Right lobe of liver (tissue), 4 donors: ENCODE measurements around the gene CAMK2N1.

ENCODE experiments used
- CTCF ChIP-seq, 4 donors: fragments of 200-600 bp in 3 of 4; fragments of 450-650 bp in 1 of 4; IDR thresholded peaks; one replicate each; pipeline versions ENCODE4 v1.5.1 to v1.8.0; 2016 to 2022; ENCODE audit warnings: antibody characterized with exemption in 4 of 4, mild to moderate bottlenecking in 2 of 4
- POLR2A ChIP-seq: fragments of 450-650 bp; IDR thresholded peaks from one replicate; pipeline ENCODE4 v1.6.1; 2017; ENCODE audit warnings: antibody characterized with exemption, mild to moderate bottlenecking
- donor health status: DM: no; HTN: no; CAD: no.
- donor health status: DM: no; HTN: no; CAD: no.
- donor health status: DM: no; HTN: yes; CAD: no.

DNA sequence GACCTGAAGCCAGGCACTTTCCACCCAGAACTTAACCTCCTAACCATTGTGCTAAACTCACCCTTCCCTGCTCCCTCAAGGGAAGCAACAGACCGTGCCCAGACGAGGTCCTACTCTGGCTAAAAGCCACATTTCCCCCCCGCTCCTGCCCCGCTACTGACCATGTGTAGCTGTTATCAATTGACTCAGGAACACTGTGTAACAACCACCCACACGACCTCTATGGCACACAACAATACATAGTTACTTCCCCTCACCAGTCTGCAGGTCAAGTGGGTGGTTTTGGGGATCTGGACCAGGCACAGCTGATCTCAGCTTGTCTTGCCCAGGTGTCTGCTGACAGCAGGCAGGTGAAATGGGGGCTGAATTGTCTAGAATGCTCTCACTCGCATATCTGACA, 40.1 kb downstream of the CAMK2N1 start:
- TF ChIP-seq POLR2A = no peak
- no peak for TF ChIP-seq CTCF (IDR thresholded peaks at IDR 0.05)
